ENCODE results near the gene PMFBP1.

- TF ChIP-seq EZH2 (IDR thresholded peaks at IDR 0.05; ENCODE audit: borderline replicate concordance, low read length) = no peak
- TF ChIP-seq, protein P1, sequence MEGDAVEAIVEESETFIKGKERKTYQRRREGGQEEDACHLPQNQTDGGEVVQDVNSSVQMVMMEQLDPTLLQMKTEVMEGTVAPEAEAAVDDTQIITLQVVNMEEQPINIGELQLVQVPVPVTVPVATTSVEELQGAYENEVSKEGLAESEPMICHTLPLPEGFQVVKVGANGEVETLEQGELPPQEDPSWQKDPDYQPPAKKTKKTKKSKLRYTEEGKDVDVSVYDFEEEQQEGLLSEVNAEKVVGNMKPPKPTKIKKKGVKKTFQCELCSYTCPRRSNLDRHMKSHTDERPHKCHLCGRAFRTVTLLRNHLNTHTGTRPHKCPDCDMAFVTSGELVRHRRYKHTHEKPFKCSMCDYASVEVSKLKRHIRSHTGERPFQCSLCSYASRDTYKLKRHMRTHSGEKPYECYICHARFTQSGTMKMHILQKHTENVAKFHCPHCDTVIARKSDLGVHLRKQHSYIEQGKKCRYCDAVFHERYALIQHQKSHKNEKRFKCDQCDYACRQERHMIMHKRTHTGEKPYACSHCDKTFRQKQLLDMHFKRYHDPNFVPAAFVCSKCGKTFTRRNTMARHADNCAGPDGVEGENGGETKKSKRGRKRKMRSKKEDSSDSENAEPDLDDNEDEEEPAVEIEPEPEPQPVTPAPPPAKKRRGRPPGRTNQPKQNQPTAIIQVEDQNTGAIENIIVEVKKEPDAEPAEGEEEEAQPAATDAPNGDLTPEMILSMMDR (IDR thresholded peaks at IDR 0.05; ENCODE audit: low read length) = no peak
Observed at GRCh38 chr16:72104905-72105304, 67.0 kb downstream of the PMFBP1 start.
